SH-SY5Y (cell line): Measurements from ENCODE around the gene MAPK6.

Experiments used
- GATA2 ChIP-seq: IDR thresholded peaks from 2 replicates; pipeline ENCODE4 v1.6.1; 2011; ENCODE audit warnings: mild to moderate bottlenecking, low read depth, low read length
- GATA3 ChIP-seq: IDR thresholded peaks from 2 replicates; pipeline ENCODE4 v1.6.1; 2011; ENCODE audit warnings: low read depth, mild to moderate bottlenecking, low read length, moderate library complexity

DNA sequence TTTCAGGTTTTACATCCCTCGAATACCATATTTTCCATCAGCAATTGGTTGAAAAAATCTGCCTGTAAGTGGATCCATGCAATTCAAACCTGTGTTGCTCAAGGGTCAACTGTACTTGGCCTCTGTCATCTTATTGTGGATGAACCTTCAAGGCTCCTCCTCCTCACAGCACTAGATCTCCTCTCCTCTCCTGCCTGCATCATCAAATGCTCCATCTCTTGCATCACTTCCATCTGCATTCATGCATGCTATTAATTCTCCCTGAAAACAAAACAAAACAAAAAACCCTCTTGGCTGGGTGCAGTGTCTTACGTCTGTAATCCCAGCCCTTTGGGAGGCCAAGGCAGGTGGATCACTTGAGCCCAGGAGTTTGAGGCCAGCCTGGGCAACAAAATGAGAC lies 83.4 kb downstream of the MAPK6 start:
- TF ChIP-seq GATA3 (no peak), GATA2 (no peak)
